ENCODE measurements around the gene TMEM97. TPM values are rescaled to one million over a fixed set of nuclear protein-coding genes. Genes with fewer than 3 reads are reported as not detected.

The TMEM97 gene
- total and polyA plus RNA-seq, 2 experiments from 2014 or later, result 101 to 216 TPM

DNA sequence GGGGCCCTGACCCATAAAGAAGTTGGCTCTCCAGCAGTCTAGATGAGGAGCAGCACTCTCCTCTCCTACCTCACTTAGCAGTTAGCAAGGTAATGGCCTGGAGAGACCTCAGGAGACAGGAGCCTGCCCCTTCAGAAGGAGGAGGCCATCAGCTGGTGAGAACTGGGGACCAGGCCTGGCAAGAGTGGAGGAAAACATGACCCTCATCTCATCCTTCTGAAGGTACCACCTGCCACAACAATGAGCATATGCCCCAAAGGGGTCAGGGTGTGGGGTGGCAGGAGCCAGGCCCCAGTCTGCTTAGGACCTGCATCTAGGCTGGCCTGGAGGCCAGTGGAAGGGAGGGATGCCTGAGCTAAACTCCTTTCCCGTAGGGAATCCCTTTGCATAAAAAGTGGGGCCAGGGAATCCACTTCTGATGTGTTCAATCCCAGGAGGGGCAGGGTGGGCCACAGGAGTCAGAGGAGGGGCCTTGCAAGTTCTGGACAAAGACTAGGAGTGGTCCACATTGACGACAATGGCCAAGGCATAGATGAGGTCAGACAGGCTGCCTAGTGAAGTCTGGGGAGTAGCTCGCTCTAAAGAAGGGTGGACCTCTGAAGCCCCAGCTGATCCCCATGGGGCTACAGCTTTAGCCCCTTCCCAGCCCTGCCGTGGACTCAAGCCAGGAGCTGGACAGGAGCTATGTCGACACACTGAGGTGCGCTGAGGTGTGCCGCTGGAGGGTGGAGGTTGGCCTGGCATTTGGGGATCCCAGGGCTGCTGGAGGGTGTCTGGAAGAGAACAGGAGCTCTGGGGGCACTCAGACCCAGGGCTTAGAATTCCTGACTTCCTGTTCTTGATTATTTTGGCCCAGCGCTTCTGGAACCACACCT is 45.0 kb downstream of the TMEM97 start:
- Histone ChIP-seq H3K27me3 (ENCODE audit: insufficient read depth) (no peaks in the 10 kb centered on the region), H3K9me2 (ENCODE audit: insufficient read depth) (no peaks in the 10 kb centered on the region), H3K4me2 (no peak overlapping the region), H3K4me3 (no peak overlapping the region), H2AFZ (no peak overlapping the region), H4K20me1 (replicated peaks; ENCODE audit: insufficient read depth) (no peaks in the 10 kb centered on the region; the same call in 1 of the 2 replicates), H3F3A (replicated peaks; ENCODE audit: low read depth) (no peaks in the 10 kb centered on the region), H3K36me3 (ENCODE audit: insufficient read depth) (peaks cover 13% of the 10 kb centered on the region), H3K79me2 (replicated peaks; ENCODE audit: insufficient read depth) (no peaks in the 10 kb centered on the region; the same call in 1 of the 2 replicates), H3K27ac (ENCODE audit: low read depth) (no peak overlapping the region), H3K4me1 (ENCODE audit: insufficient read depth) (no peaks in the 10 kb centered on the region)
- no peak overlapping the region for H3K27ac Mint-ChIP-seq
- TF ChIP-seq, protein P1, sequence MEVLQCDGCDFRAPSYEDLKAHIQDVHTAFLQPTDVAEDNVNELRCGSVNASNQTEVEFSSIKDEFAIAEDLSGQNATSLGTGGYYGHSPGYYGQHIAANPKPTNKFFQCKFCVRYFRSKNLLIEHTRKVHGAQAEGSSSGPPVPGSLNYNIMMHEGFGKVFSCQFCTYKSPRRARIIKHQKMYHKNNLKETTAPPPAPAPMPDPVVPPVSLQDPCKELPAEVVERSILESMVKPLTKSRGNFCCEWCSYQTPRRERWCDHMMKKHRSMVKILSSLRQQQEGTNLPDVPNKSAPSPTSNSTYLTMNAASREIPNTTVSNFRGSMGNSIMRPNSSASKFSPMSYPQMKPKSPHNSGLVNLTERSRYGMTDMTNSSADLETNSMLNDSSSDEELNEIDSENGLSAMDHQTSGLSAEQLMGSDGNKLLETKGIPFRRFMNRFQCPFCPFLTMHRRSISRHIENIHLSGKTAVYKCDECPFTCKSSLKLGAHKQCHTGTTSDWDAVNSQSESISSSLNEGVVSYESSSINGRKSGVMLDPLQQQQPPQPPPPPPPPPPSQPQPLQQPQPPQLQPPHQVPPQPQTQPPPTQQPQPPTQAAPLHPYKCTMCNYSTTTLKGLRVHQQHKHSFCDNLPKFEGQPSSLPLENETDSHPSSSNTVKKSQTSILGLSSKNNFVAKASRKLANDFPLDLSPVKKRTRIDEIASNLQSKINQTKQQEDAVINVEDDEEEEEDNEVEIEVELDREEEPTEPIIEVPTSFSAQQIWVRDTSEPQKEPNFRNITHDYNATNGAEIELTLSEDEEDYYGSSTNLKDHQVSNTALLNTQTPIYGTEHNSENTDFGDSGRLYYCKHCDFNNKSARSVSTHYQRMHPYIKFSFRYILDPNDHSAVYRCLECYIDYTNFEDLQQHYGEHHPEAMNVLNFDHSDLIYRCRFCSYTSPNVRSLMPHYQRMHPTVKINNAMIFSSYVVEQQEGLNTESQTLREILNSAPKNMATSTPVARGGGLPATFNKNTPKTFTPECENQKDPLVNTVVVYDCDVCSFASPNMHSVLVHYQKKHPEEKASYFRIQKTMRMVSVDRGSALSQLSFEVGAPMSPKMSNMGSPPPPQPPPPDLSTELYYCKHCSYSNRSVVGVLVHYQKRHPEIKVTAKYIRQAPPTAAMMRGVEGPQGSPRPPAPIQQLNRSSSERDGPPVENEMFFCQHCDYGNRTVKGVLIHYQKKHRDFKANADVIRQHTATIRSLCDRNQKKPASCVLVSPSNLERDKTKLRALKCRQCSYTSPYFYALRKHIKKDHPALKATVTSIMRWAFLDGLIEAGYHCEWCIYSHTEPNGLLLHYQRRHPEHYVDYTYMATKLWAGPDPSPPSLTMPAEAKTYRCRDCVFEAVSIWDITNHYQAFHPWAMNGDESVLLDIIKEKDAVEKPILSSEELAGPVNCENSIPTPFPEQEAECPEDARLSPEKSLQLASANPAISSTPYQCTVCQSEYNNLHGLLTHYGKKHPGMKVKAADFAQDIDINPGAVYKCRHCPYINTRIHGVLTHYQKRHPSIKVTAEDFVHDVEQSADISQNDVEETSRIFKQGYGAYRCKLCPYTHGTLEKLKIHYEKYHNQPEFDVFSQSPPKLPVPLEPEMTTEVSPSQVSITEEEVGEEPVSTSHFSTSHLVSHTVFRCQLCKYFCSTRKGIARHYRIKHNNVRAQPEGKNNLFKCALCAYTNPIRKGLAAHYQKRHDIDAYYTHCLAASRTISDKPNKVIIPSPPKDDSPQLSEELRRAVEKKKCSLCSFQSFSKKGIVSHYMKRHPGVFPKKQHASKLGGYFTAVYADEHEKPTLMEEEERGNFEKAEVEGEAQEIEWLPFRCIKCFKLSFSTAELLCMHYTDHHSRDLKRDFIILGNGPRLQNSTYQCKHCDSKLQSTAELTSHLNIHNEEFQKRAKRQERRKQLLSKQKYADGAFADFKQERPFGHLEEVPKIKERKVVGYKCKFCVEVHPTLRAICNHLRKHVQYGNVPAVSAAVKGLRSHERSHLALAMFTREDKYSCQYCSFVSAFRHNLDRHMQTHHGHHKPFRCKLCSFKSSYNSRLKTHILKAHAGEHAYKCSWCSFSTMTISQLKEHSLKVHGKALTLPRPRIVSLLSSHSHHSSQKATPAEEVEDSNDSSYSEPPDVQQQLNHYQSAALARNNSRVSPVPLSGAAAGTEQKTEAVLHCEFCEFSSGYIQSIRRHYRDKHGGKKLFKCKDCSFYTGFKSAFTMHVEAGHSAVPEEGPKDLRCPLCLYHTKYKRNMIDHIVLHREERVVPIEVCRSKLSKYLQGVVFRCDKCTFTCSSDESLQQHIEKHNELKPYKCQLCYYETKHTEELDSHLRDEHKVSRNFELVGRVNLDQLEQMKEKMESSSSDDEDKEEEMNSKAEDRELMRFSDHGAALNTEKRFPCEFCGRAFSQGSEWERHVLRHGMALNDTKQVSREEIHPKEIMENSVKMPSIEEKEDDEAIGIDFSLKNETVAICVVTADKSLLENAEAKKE (CRISPR knock-in tag; IDR thresholded peaks at IDR 0.05), result no peak
- TF ChIP-seq POLR2AphosphoS5 (IDR thresholded peaks at IDR 0.05; ENCODE audit: low read depth) (no peak), EZH2phosphoT487 (IDR thresholded peaks at IDR 0.05; ENCODE audit: unreplicated experiment) (no peak), EZH2 (IDR thresholded peaks at IDR 0.05; ENCODE audit: low read depth, unreplicated experiment) (no peak), ZNF331 (CRISPR knock-in tag; IDR thresholded peaks at IDR 0.05; ENCODE audit: low read depth) (no peak), CREB1 (CRISPR knock-in tag; IDR thresholded peaks at IDR 0.05; ENCODE audit: low read depth) (no peak), JUNB (IDR thresholded peaks at IDR 0.05; ENCODE audit: unreplicated experiment) (no peak), ZNF114 (CRISPR knock-in tag; IDR thresholded peaks at IDR 0.05) (no peak)
- TF ChIP-seq, protein P2, sequence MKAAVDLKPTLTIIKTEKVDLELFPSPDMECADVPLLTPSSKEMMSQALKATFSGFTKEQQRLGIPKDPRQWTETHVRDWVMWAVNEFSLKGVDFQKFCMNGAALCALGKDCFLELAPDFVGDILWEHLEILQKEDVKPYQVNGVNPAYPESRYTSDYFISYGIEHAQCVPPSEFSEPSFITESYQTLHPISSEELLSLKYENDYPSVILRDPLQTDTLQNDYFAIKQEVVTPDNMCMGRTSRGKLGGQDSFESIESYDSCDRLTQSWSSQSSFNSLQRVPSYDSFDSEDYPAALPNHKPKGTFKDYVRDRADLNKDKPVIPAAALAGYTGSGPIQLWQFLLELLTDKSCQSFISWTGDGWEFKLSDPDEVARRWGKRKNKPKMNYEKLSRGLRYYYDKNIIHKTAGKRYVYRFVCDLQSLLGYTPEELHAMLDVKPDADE (IDR thresholded peaks at IDR 0.05), result no peak
- TF ChIP-seq, protein P3, sequence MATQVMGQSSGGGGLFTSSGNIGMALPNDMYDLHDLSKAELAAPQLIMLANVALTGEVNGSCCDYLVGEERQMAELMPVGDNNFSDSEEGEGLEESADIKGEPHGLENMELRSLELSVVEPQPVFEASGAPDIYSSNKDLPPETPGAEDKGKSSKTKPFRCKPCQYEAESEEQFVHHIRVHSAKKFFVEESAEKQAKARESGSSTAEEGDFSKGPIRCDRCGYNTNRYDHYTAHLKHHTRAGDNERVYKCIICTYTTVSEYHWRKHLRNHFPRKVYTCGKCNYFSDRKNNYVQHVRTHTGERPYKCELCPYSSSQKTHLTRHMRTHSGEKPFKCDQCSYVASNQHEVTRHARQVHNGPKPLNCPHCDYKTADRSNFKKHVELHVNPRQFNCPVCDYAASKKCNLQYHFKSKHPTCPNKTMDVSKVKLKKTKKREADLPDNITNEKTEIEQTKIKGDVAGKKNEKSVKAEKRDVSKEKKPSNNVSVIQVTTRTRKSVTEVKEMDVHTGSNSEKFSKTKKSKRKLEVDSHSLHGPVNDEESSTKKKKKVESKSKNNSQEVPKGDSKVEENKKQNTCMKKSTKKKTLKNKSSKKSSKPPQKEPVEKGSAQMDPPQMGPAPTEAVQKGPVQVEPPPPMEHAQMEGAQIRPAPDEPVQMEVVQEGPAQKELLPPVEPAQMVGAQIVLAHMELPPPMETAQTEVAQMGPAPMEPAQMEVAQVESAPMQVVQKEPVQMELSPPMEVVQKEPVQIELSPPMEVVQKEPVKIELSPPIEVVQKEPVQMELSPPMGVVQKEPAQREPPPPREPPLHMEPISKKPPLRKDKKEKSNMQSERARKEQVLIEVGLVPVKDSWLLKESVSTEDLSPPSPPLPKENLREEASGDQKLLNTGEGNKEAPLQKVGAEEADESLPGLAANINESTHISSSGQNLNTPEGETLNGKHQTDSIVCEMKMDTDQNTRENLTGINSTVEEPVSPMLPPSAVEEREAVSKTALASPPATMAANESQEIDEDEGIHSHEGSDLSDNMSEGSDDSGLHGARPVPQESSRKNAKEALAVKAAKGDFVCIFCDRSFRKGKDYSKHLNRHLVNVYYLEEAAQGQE (IDR thresholded peaks at IDR 0.05; ENCODE audit: unreplicated experiment), result no peak
- TF ChIP-seq, protein P4, sequence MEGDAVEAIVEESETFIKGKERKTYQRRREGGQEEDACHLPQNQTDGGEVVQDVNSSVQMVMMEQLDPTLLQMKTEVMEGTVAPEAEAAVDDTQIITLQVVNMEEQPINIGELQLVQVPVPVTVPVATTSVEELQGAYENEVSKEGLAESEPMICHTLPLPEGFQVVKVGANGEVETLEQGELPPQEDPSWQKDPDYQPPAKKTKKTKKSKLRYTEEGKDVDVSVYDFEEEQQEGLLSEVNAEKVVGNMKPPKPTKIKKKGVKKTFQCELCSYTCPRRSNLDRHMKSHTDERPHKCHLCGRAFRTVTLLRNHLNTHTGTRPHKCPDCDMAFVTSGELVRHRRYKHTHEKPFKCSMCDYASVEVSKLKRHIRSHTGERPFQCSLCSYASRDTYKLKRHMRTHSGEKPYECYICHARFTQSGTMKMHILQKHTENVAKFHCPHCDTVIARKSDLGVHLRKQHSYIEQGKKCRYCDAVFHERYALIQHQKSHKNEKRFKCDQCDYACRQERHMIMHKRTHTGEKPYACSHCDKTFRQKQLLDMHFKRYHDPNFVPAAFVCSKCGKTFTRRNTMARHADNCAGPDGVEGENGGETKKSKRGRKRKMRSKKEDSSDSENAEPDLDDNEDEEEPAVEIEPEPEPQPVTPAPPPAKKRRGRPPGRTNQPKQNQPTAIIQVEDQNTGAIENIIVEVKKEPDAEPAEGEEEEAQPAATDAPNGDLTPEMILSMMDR (conservative IDR thresholded peaks at IDR 0.05; ENCODE audit: low read depth in 2 of 2), result no peak
- no peaks in the 10 kb centered on the region for H3K9me3 Mint-ChIP-seq
- H3K36me3 Mint-ChIP-seq (ENCODE audit: low read depth), result peaks cover 31% of the 10 kb centered on the region
- ATAC-seq (no peak), DNase-seq (ENCODE audit: low spot score) (no peak)
- H3K4me1 Mint-ChIP-seq, result no peaks in the 10 kb centered on the region
- H3K27me3 Mint-ChIP-seq (ENCODE audit: insufficient read depth, low read depth, poor library complexity), result peaks cover 6% of the 10 kb centered on the region
- no peak overlapping the region for H3K4me3 Mint-ChIP-seq

Measured in GM23338 (cell line).